Measurements from ENCODE around the gene LTBP3. TPM values are rescaled to one million over a fixed set of nuclear protein-coding genes. Genes with fewer than 3 reads are reported as not detected.
A peak's percentile ranks its signal among the peaks of the same experiment; 100 is the strongest.

The LTBP3 gene
- total and polyA plus RNA-seq, 2 experiments from 2014 or later: 53.7 to 85.3 TPM

DNA sequence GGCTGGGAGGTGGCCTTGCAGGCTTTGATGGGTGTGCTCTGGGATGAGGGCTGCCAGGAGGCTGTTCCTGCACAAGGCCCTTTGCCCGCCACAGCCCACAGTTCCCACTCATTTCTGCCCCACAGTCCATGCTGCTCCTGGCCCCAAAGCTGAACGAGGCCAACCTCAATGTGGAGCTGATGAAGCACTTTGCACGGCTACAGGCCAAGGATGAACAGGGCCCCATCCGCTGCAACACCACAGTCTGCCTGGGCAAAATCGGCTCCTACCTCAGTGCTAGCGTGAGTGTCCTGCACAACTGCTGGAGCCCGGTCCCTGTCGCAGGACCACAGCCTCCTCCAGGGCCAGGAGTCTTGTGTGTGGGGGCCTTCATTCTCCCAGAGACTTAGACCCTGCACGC, 23.1 kb downstream of the LTBP3 start:
- Histone ChIP-seq H3K27ac (no peak overlapping the region), H3K36me3 (replicated peaks; ENCODE audit: insufficient read depth, low read depth) (no peaks in the 10 kb centered on the region), H3K9me3 (ENCODE audit: low read depth) (no peaks in the 10 kb centered on the region), H3K4me1 (ENCODE audit: insufficient read depth) (peaks cover 9% of the 10 kb centered on the region), H3K27me3 (no peaks in the 10 kb centered on the region), H3K4me3 (no peak overlapping the region), H3K9me2 (replicated peaks; ENCODE audit: insufficient read depth) (no peaks in the 10 kb centered on the region), H3K79me2 (no peaks in the 10 kb centered on the region), H4K20me1 (ENCODE audit: insufficient read depth, poor library complexity, severe bottlenecking) (peaks cover 23% of the 10 kb centered on the region), H3K4me2 (no peak overlapping the region), H2AFZ (no peak overlapping the region)
- TF ChIP-seq EZH2 (IDR thresholded peaks at IDR 0.05; ENCODE audit: borderline replicate concordance) (no peak), EZH2phosphoT487 (IDR thresholded peaks at IDR 0.05; ENCODE audit: low read depth, severe bottlenecking, unreplicated experiment) (no peak)
- TF ChIP-seq, protein P1, sequence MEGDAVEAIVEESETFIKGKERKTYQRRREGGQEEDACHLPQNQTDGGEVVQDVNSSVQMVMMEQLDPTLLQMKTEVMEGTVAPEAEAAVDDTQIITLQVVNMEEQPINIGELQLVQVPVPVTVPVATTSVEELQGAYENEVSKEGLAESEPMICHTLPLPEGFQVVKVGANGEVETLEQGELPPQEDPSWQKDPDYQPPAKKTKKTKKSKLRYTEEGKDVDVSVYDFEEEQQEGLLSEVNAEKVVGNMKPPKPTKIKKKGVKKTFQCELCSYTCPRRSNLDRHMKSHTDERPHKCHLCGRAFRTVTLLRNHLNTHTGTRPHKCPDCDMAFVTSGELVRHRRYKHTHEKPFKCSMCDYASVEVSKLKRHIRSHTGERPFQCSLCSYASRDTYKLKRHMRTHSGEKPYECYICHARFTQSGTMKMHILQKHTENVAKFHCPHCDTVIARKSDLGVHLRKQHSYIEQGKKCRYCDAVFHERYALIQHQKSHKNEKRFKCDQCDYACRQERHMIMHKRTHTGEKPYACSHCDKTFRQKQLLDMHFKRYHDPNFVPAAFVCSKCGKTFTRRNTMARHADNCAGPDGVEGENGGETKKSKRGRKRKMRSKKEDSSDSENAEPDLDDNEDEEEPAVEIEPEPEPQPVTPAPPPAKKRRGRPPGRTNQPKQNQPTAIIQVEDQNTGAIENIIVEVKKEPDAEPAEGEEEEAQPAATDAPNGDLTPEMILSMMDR (IDR thresholded peaks at IDR 0.05; ENCODE audit: poor library complexity): no peak
- DNase-seq (ENCODE audit: low spot score): no peak
- 94% methylated on average over 9 of the region's 9 CpGs for WGBS (ENCODE audit: low lambda C conversion rate, missing lambda C conversion rate)

DNA sequence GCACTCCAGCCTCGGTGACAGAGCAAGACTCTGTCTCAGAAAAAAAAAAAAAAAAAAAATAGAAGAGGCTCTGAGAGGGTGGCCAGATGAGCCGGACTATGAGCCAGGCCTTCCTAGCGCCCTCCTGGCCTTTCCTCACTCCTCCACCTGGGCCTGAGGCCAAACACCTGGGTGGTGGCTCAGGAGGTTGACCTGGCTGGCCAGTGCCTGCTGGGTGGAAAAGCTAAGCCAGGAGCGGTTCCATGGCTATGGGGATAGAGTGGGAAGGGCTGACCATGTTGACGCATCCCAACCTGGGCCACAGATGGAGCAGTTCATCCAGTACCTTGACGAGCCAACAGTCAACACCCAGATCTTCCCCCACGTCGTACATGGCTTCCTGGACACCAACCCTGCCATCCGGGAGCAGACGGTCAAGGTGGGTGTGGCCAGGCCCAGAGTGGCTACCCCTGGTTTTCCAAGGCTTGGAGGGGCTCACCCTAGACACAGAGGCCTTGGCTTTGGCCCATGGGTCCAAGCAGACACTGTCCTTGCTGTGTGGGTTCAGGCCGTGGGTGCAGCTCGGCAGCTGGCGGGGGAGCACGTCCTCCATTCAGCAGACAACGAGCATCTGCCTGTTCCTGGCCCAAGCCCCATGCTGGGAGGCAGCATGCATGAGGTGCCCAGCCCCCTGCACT, 25.6 kb downstream of the LTBP3 start:
- Histone ChIP-seq H3K27ac (no peak overlapping the region), H2AFZ (no peak overlapping the region), H4K20me1 (ENCODE audit: insufficient read depth, poor library complexity, severe bottlenecking) (peaks cover 3% of the 10 kb centered on the region), H3K4me2 (no peak overlapping the region), H3K36me3 (replicated peaks; ENCODE audit: insufficient read depth, low read depth) (no peaks in the 10 kb centered on the region), H3K9me2 (replicated peaks; ENCODE audit: insufficient read depth) (no peaks in the 10 kb centered on the region), H3K9me3 (ENCODE audit: low read depth) (no peaks in the 10 kb centered on the region), H3K4me3 (no peak overlapping the region), H3K4me1 (ENCODE audit: insufficient read depth) (peaks cover 2% of the 10 kb centered on the region), H3K79me2 (peaks cover 12% of the 10 kb centered on the region), H3K27me3 (no peaks in the 10 kb centered on the region)
- DNase-seq (ENCODE audit: low spot score): no peak
- 93% methylated on average over 15 of the region's 15 CpGs for WGBS (ENCODE audit: low lambda C conversion rate, missing lambda C conversion rate)
- no peak for TF ChIP-seq EZH2phosphoT487 (IDR thresholded peaks at IDR 0.05; ENCODE audit: low read depth, severe bottlenecking, unreplicated experiment)
- no peak for TF ChIP-seq EZH2 (IDR thresholded peaks at IDR 0.05; ENCODE audit: borderline replicate concordance)
- TF ChIP-seq, protein P1 (IDR thresholded peaks at IDR 0.05; ENCODE audit: poor library complexity): no peak

DNA sequence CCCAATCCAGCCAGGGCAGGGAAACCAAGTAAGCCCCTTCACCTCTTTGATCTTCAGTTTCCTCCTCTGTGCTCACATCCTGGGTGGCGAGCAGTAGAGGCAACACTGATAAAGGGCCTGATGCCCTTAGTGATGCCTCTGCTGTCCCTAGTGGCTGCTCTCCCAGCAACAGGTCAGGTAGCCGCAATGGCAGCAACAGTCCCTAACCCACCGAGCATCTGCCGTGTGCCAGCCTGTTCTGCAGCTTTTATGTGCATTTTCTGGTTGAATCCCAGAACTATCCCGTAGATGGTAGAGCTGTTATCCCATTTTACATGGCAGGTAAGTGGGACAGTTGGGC, 28.0 kb downstream of the LTBP3 start:
- peak; percentile 25 for DNase-seq (ENCODE audit: low spot score)
- no peaks in the 10 kb centered on the region for H3K36me3 ChIP-seq (replicated peaks; ENCODE audit: insufficient read depth, low read depth)
- no peaks in the 10 kb centered on the region for H3K9me2 ChIP-seq (replicated peaks; ENCODE audit: insufficient read depth)
- no peaks in the 10 kb centered on the region for H3K9me3 ChIP-seq (ENCODE audit: low read depth)
- no peak overlapping the region for H2AFZ ChIP-seq
- H3K79me2 ChIP-seq: peaks cover 36% of the 10 kb centered on the region
- H3K27me3 ChIP-seq: no peaks in the 10 kb centered on the region
- H3K4me2 ChIP-seq: no peak overlapping the region
- peaks cover 3% of the 10 kb centered on the region for H4K20me1 ChIP-seq (ENCODE audit: insufficient read depth, poor library complexity, severe bottlenecking)
- H3K4me3 ChIP-seq: no peak overlapping the region
- peaks cover 10% of the 10 kb centered on the region for H3K4me1 ChIP-seq (ENCODE audit: insufficient read depth)
- no peak for TF ChIP-seq EZH2 (IDR thresholded peaks at IDR 0.05; ENCODE audit: borderline replicate concordance)
- TF ChIP-seq, protein P1 (IDR thresholded peaks at IDR 0.05; ENCODE audit: poor library complexity): peak; percentile 22
- H3K27ac ChIP-seq: no peak overlapping the region
- 90% methylated on average over 5 of the region's 5 CpGs for WGBS (ENCODE audit: low lambda C conversion rate, missing lambda C conversion rate)
